ENCODE measurements around the gene BMPR1A. TPM values are rescaled to one million over a fixed set of nuclear protein-coding genes. Genes with fewer than 3 reads are reported as not detected.
"Not testable (repeated sequence)": the region's sequence is repeated elsewhere in the genome, so short reads cannot be mapped to it uniquely, and the experiment has no call there.

BMPR1A gene
- polyA plus RNA-seq, 1 experiment, result 21.4 TPM

- ChIA-PET POLR2A (no interaction called here), CTCF (no interaction called here)
- Histone ChIP-seq H3K36me3 (ENCODE audit: control insufficient read depth, insufficient read depth, low read length) (no peaks in the 10 kb centered on the region; the same call in 1 of the 2 replicates), H3K27me3 (ENCODE audit: control insufficient read depth, insufficient read depth, low read length) (no peaks in the 10 kb centered on the region), H3K4me3 (ENCODE audit: low read depth, low read length) (no peak overlapping the region)
- DNase-seq (ENCODE audit: low read depth), result no peak
- TF ChIP-seq, protein P1, sequence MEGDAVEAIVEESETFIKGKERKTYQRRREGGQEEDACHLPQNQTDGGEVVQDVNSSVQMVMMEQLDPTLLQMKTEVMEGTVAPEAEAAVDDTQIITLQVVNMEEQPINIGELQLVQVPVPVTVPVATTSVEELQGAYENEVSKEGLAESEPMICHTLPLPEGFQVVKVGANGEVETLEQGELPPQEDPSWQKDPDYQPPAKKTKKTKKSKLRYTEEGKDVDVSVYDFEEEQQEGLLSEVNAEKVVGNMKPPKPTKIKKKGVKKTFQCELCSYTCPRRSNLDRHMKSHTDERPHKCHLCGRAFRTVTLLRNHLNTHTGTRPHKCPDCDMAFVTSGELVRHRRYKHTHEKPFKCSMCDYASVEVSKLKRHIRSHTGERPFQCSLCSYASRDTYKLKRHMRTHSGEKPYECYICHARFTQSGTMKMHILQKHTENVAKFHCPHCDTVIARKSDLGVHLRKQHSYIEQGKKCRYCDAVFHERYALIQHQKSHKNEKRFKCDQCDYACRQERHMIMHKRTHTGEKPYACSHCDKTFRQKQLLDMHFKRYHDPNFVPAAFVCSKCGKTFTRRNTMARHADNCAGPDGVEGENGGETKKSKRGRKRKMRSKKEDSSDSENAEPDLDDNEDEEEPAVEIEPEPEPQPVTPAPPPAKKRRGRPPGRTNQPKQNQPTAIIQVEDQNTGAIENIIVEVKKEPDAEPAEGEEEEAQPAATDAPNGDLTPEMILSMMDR (IDR thresholded peaks at IDR 0.05; ENCODE audit: insufficient read depth, low read depth, low read length), result no peak
These were observed 106.0 kb downstream of the BMPR1A start for GRCh38 chr10:86862373-86862772.

GRCh38 chr10:86862786-86863483 is 106.5 kb downstream of the BMPR1A start:
- ChIA-PET POLR2A (no interaction called here), CTCF (no interaction called here)
- no peaks in the 10 kb centered on the region; the same call in 1 of the 2 replicates for H3K36me3 ChIP-seq (ENCODE audit: control insufficient read depth, insufficient read depth, low read length)

DNA sequence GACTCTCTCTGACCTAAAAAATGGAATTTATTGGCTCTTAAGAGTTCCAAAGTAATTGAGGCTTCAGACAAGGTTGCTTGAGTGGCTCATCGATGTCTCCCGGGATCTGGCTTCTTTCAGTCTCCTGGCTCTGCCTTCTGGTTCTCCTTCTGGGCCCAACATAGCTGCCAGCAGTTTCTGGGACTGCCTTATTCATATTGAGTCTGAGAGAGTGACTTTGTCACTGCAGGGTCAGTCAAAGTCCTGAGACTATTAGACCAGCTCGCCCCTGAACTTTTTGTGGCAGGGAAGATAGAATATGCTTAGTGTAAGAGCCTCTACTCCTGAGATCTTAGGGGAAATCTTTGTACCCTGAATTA is 107.0 kb downstream of the BMPR1A start:
- TF ChIP-seq, protein P1 (IDR thresholded peaks at IDR 0.05; ENCODE audit: insufficient read depth, low read depth, low read length), result no peak
- DNase-seq (ENCODE audit: low read depth), result no peak
- Histone ChIP-seq H3K27me3 (ENCODE audit: control insufficient read depth, insufficient read depth, low read length) (no peaks in the 10 kb centered on the region), H3K4me3 (ENCODE audit: low read depth, low read length) (no peak overlapping the region), H3K36me3 (ENCODE audit: control insufficient read depth, insufficient read depth, low read length) (no peaks in the 10 kb centered on the region; the same call in 1 of the 2 replicates)
- POLR2A ChIA-PET, result no interaction called here
- CTCF ChIA-PET, result no interaction called here

More at GRCh38 chr10:86862786-86863483, 106.5 kb downstream of the BMPR1A start:
- no peak overlapping the region for H3K4me3 ChIP-seq (ENCODE audit: low read depth, low read length)
- TF ChIP-seq, protein P1 (IDR thresholded peaks at IDR 0.05; ENCODE audit: insufficient read depth, low read depth, low read length), result no peak
- no peak for DNase-seq (ENCODE audit: low read depth)
- no peaks in the 10 kb centered on the region for H3K27me3 ChIP-seq (ENCODE audit: control insufficient read depth, insufficient read depth, low read length)

DNA sequence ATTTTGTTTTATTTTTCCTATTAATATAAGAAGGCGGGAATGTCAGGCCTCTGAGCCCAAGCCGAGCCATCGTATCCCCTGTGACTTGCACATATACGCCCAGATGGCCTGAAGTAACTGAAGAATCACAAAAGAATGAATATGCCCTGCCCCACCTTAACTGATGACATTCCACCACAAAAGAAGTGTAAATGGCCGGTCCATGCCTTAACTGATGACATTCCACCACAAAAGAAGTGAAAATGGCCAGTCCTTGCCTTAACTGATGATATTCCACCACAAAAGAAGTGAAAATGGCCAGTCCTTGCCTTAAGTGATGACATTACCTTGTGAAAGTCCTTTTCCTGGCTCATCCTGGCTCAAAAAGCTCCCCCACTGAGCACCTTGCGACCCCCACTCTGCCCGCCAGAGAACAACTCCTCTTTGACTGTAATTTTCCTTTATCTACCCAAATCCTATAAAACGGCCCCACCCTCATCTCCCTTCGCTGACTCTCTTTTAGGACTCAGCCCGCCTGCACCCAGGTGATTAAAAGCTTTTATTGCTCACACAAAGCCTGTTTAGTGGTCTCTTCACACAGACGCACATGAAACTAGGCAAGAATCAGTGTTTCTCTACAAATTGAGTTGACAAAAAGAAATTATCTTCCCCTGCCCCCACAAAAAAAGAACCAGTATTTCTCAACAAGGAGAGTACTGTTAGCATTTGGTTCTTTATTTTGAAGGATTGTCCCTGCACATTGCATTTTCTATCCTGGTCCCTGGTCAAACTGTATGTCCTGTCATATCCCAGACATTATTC is 108.8 kb downstream of the BMPR1A start:
- DNase-seq (ENCODE audit: low read depth); H3K4me3 ChIP-seq (ENCODE audit: low read depth, low read length); H3K27me3 ChIP-seq (ENCODE audit: control insufficient read depth, insufficient read depth, low read length); CTCF ChIA-PET; H3K36me3 ChIP-seq (ENCODE audit: control insufficient read depth, insufficient read depth, low read length): not testable (repeated sequence)
- POLR2A ChIA-PET, result interaction anchor here (0.6 kb wide), 1 partner anchor 294 kb away, joined by 3 read pairs; no protein-coding TSS in a partner anchor

GRCh38 chr10:86867149-86867548 is 110.7 kb downstream of the BMPR1A start:
- ChIA-PET CTCF (no interaction called here), POLR2A (no interaction called here)
- H3K4me3 ChIP-seq (ENCODE audit: low read depth, low read length), result no peak overlapping the region
- DNase-seq (ENCODE audit: low read depth), result no peak
- no peaks in the 10 kb centered on the region for H3K27me3 ChIP-seq (ENCODE audit: control insufficient read depth, insufficient read depth, low read length)
- H3K36me3 ChIP-seq (ENCODE audit: control insufficient read depth, insufficient read depth, low read length), result no peaks in the 10 kb centered on the region; the same call in 1 of the 2 replicates
- TF ChIP-seq, protein P1 (IDR thresholded peaks at IDR 0.05; ENCODE audit: insufficient read depth, low read depth, low read length), result no peak
